HT1080 (cell line): ENCODE measurements around the gene FBLIM1. TPM values are rescaled to one million over a fixed set of nuclear protein-coding genes. Genes with fewer than 3 reads are reported as not detected.
A peak's percentile ranks its signal among the peaks of the same experiment; 100 is the strongest.

Experiments used
- DNase-seq: peaks from one replicate; pipeline ENCODE4 v3.0.0-alpha.2; 2015; ENCODE audit warnings: low read depth
- total RNA-seq: library from RNA; depleted of rRNA; stranded (reverse); fragments of >200 nt; shearing (Covaris generic); gene quantifications from 2 replicates; pipeline ENCODE4 v1.2.3, GENCODE V29; 2014

Gene FBLIM1
- total RNA-seq, 1 experiment from 2014 or later, result 80.6 TPM

- DNase-seq, result no peak
These were observed 27.7 kb upstream of the FBLIM1 start for GRCh38 chr1:15730936-15731335.

- no peak for DNase-seq
These were observed 26.6 kb upstream of the FBLIM1 start for GRCh38 chr1:15731735-15732685.

- DNase-seq, result no peak
These were observed 25.9 kb upstream of the FBLIM1 start for GRCh38 chr1:15732686-15733081.

- no peak for DNase-seq
These were observed 25.3 kb upstream of the FBLIM1 start for GRCh38 chr1:15733218-15733725.

GRCh38 chr1:15733726-15734226 is 24.8 kb upstream of the FBLIM1 start:
- no peak for DNase-seq

- DNase-seq, result no peak
These were observed 24.3 kb upstream of the FBLIM1 start for GRCh38 chr1:15734296-15734695.

- no peak for DNase-seq
These were observed 23.7 kb upstream of the FBLIM1 start for GRCh38 chr1:15734901-15735300.

- no peak for DNase-seq
These were observed 23.1 kb upstream of the FBLIM1 start for GRCh38 chr1:15735304-15736037.

GRCh38 chr1:15736038-15736891 is 22.3 kb upstream of the FBLIM1 start, which contains the start of gene SLC25A34:
Gene SLC25A34 (plus strand): TSS chr1:15736258. CDS start chr1:15736486, 228 bp downstream.
- DNase-seq, result no peak

GRCh38 chr1:15736892-15737261 is 21.7 kb upstream of the FBLIM1 start:
- DNase-seq, result no peak

- DNase-seq, result no peak
These were observed 21.0 kb upstream of the FBLIM1 start for GRCh38 chr1:15737324-15738319.

GRCh38 chr1:15738416-15739113 is 20.0 kb upstream of the FBLIM1 start:
- DNase-seq, result no peak

- no peak for DNase-seq
These were observed 19.3 kb upstream of the FBLIM1 start for GRCh38 chr1:15739259-15739658.

GRCh38 chr1:15739745-15740144 is 18.9 kb upstream of the FBLIM1 start:
- no peak for DNase-seq

- DNase-seq, result peak; percentile 70
These were observed 17.4 kb upstream of the FBLIM1 start for GRCh38 chr1:15740924-15741850.

GRCh38 chr1:15742339-15742801 is 16.2 kb upstream of the FBLIM1 start, which contains the start of gene TMEM82:
Gene TMEM82 (plus strand): TSS chr1:15742499. CDS start chr1:15742560, 61 bp downstream.
- DNase-seq, result no peak

GRCh38 chr1:15744122-15744679 is 14.4 kb upstream of the FBLIM1 start:
- DNase-seq, result no peak
